SJCRH30 (cell line): ENCODE data around the gene C4orf54. TPM values are rescaled to one million over a fixed set of nuclear protein-coding genes. Genes with fewer than 3 reads are reported as not detected.
A peak's percentile ranks its signal among the peaks of the same experiment; 100 is the strongest.

Source experiments
- DNase-seq, 2 experiments: peaks; one replicate each; pipeline ENCODE4 v3.0.0-alpha.2; 2015 to 2020
- H3K27ac ChIP-seq: fragments of 250-450 bp; sonication (Bioruptor Pico); 2 replicates; pipeline ENCODE4 v1.5.1; 2020; ENCODE audit warnings: mild to moderate bottlenecking, moderate library complexity
- H3K27me3 ChIP-seq: fragments of 250-450 bp; sonication (Bioruptor Pico); 2 replicates; pipeline ENCODE4 v1.5.1; 2020; ENCODE audit warnings: mild to moderate bottlenecking, moderate library complexity
- H3K36me3 ChIP-seq: fragments of 250-450 bp; sonication (Bioruptor Pico); 2 replicates; pipeline ENCODE4 v1.5.1; 2020; ENCODE audit warnings: mild to moderate bottlenecking, moderate library complexity
- H3K4me1 ChIP-seq: fragments of 250-450 bp; sonication (Bioruptor Pico); 2 replicates; pipeline ENCODE4 v1.5.1; 2020; ENCODE audit warnings: mild to moderate bottlenecking, moderate library complexity
- H3K4me3 ChIP-seq: fragments of 250-450 bp; sonication (Bioruptor Pico); 2 replicates; pipeline ENCODE4 v1.5.1; 2020; ENCODE audit warnings: mild to moderate bottlenecking, moderate library complexity
- H3K9me3 ChIP-seq: fragments of 250-450 bp; sonication (Bioruptor Pico); replicated peaks from 2 replicates; pipeline ENCODE4 v1.5.1; 2020; ENCODE audit warnings: mild to moderate bottlenecking, moderate library complexity
- total RNA-seq: library from RNA; depleted of rRNA; stranded (reverse); fragments of >200 nt; shearing (Covaris generic); gene quantifications from 2 replicates; pipeline ENCODE4 v1.2.3, GENCODE V29; 2014; rRNA removed

C4orf54 gene
- 8.8 and 10.1 TPM in 2 replicates for total RNA-seq

DNA sequence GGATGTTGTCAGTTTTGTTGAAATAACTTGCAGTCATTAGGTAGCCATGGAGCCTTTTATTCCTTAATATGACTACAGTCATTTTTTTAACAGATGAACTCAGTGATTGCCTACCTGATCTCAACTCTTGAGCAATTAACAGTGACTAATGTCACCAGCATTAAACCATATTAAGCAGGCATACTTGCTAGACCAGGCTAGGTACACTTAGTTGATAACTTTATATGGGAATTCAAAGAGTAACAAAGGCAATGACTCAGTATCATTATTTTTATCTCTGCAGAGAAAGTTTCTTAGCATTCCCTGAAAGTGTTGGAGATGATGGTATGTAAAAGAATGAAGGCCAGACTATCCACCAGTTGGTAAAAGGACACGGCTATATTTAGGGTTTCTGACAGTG lies at the start of gene C4orf54:
TSS of gene C4orf54 (minus strand) at position 31 of the 400 bp plus-strand sequence. CDS start 3,180 bp downstream, outside the sequence.
- no peak within 1 kb of the TSS for H3K4me3 ChIP-seq
- no peak within 1 kb of the TSS for H3K27ac ChIP-seq
- peaks cover 26% of the 10 kb centered on the region for H3K4me1 ChIP-seq
- no peaks in the 10 kb centered on the region; the same call in 1 of the 2 replicates for H3K9me3 ChIP-seq
- no peak for DNase-seq
- no peaks in the 10 kb centered on the region for H3K36me3 ChIP-seq
- no peaks in the 10 kb centered on the region for H3K27me3 ChIP-seq

DNA sequence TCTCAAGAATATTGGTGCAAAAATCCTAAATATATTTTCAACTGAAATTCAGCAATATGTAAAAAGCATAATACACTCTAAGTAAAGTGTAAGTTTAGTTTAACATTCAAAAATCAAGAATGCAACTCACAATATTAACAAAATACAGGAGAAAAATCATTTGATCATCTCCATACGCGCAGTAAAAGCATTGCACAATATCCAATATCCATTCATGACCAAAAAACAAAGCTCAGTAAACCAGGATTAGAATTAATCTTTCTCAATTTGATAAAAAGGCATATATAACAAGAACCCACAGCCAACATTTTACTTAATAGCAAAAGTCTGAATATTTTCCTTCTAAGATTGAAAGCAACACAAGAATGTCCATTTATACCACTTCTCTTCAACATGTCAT lies 48.3 kb upstream of the C4orf54 start:
- Histone ChIP-seq H3K4me3 (no peak overlapping the region), H3K9me3 (no peaks in the 10 kb centered on the region), H3K27me3 (no peaks in the 10 kb centered on the region), H3K27ac (no peak overlapping the region), H3K36me3 (no peaks in the 10 kb centered on the region), H3K4me1 (no peaks in the 10 kb centered on the region)
- no peak for DNase-seq

DNA sequence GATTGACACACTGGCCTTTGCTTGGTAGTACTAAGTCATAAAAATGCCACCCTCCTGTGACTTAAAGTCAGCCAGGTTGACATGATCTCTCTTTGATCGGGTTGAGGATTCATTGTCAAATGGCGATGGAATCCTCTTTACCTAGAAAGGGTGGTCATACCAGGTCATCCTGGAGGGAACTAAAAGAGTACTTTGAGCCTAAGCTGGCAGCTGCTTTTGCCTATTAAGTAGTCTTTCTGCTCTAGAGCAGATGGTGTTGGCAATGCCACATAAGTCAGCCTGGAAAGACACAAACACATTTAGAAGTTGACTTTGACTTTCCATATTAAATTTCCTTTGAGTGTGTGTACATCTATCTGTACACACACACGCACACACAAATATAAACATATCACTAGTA lies 39.2 kb upstream of the C4orf54 start:
- Histone ChIP-seq H3K27me3 (no peaks in the 10 kb centered on the region), H3K9me3 (no peaks in the 10 kb centered on the region), H3K4me3 (no peak overlapping the region), H3K4me1 (no peaks in the 10 kb centered on the region), H3K27ac (no peak overlapping the region), H3K36me3 (no peaks in the 10 kb centered on the region)
- DNase-seq = no peak

DNA sequence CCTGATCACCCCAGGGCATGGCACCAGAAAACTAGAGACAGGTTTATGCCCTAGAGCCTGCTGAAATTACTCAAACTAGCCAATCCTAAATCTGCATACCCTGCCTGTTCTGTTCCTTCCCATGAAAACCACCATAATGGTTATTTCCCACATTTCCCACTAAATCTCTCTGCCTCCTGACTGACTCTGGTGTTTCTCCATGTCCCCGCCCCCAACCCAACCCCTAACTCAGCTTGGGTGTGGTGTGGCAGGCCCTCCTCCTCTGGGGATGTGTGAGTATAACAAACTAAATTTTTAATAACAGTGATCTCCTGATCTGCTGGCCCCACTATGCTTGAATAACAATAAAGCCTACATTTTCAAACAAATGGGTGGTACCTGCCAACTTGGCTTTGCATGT lies 35.5 kb upstream of the C4orf54 start:
- no peak for DNase-seq
- Histone ChIP-seq H3K27ac (no peak overlapping the region), H3K9me3 (0 out of 2 replicates have a peak, but pooled peaks cover 2% of the 10 kb centered on the region), H3K4me3 (no peak overlapping the region), H3K4me1 (no peaks in the 10 kb centered on the region), H3K27me3 (no peaks in the 10 kb centered on the region), H3K36me3 (no peaks in the 10 kb centered on the region)

DNA sequence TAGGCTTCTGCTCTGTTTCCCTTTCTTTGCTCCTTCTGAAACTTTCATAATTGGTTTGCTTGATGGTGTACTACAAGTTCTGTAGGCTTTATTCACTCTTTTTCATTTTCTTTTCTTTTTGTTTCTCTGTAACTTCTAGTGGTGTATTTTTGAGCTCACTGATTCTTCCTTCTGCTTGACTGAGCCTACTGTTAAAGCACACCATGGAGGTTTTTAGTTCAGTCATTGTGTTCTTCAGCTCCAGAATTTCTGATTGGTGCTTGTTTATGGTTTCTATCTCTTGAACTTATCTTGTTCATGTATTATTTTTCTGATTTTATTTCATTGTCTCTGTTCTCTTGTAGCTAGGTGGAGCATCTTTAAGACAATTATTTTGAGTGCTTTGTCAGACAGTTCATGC lies 33.4 kb upstream of the C4orf54 start:
- H3K4me3 ChIP-seq = no peak overlapping the region
- H3K9me3 ChIP-seq = 0 out of 2 replicates have a peak, but pooled peaks cover 2% of the 10 kb centered on the region
- H3K27ac ChIP-seq = no peak overlapping the region
- no peak for DNase-seq
- no peaks in the 10 kb centered on the region for H3K36me3 ChIP-seq
- no peaks in the 10 kb centered on the region for H3K27me3 ChIP-seq
- H3K4me1 ChIP-seq = peaks cover 10% of the 10 kb centered on the region; the same call in 1 of the 2 replicates

DNA sequence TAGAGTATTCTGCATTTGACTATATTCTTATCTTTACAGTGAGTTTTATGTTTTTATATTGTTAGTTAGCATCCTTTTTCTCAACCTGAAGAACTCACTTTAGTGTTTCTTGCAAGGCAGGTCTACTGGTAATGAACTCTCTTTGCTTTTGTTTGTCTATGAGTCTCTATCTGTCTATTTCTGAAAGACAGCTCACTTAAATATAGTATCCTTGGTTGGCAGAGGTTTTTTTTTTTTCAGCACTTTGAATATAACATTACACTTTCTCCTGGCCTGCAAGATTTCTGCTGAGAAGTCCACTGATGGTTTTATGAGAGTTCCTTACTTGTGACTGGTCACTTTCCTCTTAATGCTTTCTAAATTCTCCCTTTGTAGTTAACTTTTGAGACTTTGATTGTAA lies 32.8 kb upstream of the C4orf54 start:
- peaks cover 10% of the 10 kb centered on the region; the same call in 1 of the 2 replicates for H3K4me1 ChIP-seq
- 0 out of 2 replicates have a peak, but pooled peaks cover 2% of the 10 kb centered on the region for H3K9me3 ChIP-seq
- no peak overlapping the region for H3K27ac ChIP-seq
- DNase-seq = no peak
- H3K4me3 ChIP-seq = no peak overlapping the region
- H3K27me3 ChIP-seq = no peaks in the 10 kb centered on the region
- no peaks in the 10 kb centered on the region for H3K36me3 ChIP-seq

DNA sequence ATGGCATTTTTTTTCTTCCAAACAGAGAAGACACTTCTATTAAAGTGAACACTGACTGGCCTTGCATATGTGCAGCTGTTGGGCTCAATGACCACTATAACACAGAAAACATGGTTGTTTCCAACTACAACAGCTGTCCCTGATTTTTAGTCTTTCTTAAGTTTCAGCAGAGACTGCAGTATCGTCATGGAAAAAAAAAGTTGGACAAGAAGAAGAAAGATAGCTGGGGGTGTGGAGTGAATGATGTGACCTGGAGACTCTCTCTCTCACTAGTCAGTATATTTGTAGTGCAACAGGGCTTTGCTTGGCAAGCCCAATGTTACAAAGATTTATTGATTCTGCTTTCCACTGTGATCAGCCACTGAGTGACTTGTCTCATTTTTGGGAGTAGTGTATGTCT lies 29.5 kb upstream of the C4orf54 start:
- Histone ChIP-seq H3K4me3 (no peak overlapping the region), H3K9me3 (0 out of 2 replicates have a peak, but pooled peaks cover 2% of the 10 kb centered on the region), H3K36me3 (no peaks in the 10 kb centered on the region), H3K4me1 (peaks cover 10% of the 10 kb centered on the region; the same call in 1 of the 2 replicates), H3K27me3 (no peaks in the 10 kb centered on the region), H3K27ac (0 out of 2 replicates have a peak overlapping the region, but pooled peaks have one; percentile 7)
- DNase-seq = peak; percentile 31 to 73

DNA sequence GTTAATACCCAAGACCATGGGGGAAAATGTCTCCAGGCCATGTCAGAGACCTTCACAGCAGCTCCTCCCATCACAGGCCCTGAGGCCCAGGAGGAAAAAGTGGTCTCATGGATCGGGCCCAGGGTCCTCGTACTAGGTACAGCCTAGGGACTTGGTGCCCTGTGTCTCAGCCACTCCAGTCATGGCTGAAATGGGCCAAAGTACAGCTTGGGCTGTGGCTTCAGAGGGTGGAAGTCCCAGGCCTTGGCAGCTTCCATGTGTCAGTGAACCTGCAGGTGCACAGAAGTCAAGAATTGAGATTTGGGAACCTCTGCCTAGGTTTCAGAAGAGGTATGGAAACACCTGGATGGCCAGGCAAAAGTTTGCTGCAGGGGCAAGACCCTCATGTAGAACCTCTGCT lies 27.6 kb upstream of the C4orf54 start:
- 0 out of 2 replicates have a peak, but pooled peaks cover 2% of the 10 kb centered on the region for H3K9me3 ChIP-seq
- H3K4me1 ChIP-seq = peaks cover 10% of the 10 kb centered on the region
- no peaks in the 10 kb centered on the region for H3K27me3 ChIP-seq

DNA sequence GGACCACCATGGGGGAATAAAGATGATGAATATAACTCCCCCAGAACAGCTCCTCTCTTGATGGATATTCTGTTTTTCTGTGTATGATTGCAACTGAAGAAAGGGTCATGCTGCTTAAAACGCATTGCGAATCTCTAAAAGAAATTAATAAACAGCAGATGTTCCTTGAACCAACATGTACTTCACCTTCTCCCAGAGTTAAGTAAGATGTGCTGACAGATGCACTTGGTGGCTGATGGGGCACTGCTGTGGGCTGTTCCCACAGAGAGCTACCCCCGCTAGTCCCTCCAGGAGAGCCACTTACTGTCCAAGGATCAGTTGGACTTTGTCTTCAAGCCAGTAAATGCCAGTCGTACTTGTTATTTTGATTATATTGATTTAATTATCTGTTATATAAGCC lies 26.3 kb upstream of the C4orf54 start:
- H3K36me3 ChIP-seq = no peaks in the 10 kb centered on the region
- H3K4me1 ChIP-seq = peaks cover 20% of the 10 kb centered on the region
- no peak overlapping the region for H3K27ac ChIP-seq
- DNase-seq = no peak
- H3K4me3 ChIP-seq = no peak overlapping the region
- H3K27me3 ChIP-seq = no peaks in the 10 kb centered on the region
- no peaks in the 10 kb centered on the region for H3K9me3 ChIP-seq

More for the DNA sequence above, 27.6 kb upstream of the C4orf54 start:
- Histone ChIP-seq H3K27ac (no peak overlapping the region), H3K4me3 (no peak overlapping the region), H3K36me3 (no peaks in the 10 kb centered on the region)
- DNase-seq = no peak

DNA sequence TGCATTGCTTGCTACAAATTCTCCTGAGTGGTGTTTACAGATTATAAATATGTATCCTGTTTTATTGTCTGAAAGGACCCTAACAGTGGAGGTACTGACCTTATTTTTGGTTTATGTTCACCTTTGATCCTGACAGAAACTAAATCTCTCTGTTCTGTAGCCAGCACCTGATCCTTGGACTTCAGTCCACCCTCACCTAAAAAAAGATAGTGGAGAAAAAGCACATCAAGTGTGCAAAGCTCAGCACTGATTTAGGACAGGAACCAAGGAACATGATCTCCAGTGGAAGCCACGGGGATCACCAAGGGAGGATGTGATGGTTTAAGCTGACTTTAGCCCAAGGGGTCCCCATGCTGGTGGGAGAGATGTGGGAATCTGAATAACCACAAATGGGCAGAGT lies 22.3 kb upstream of the C4orf54 start:
- H3K27ac ChIP-seq = no peak overlapping the region
- peak in 1 of 2 experiments; percentile 57 for DNase-seq
- H3K9me3 ChIP-seq = no peaks in the 10 kb centered on the region
- no peaks in the 10 kb centered on the region for H3K27me3 ChIP-seq
- no peak overlapping the region for H3K4me3 ChIP-seq
- peaks cover 10% of the 10 kb centered on the region for H3K4me1 ChIP-seq
- no peaks in the 10 kb centered on the region for H3K36me3 ChIP-seq

DNA sequence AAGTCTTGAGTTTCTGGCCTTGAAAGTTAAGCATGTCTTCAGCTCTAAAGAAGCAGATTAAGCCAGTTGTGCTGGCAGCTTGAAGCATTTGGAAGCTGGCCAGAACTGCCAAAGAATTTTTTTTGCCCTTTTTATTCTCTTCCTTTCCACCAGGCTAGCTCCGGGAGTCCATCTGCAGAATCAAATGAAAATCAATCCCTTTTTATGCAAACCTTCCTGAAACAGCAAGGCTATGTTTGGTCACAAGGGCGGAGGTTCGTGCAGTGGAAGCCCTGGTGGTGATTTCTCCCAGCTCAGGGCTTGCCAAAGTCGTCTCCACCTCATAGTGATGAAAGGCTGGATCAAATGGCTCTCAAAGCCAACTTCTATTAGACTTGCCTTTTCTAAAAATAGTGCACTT lies 21.6 kb upstream of the C4orf54 start:
- peaks cover 10% of the 10 kb centered on the region for H3K4me1 ChIP-seq
- no peaks in the 10 kb centered on the region for H3K27me3 ChIP-seq
- no peaks in the 10 kb centered on the region for H3K9me3 ChIP-seq
- peak; percentile 9 to 61 for DNase-seq
- H3K4me3 ChIP-seq = no peak overlapping the region
- no peaks in the 10 kb centered on the region for H3K36me3 ChIP-seq
- no peak overlapping the region for H3K27ac ChIP-seq

DNA sequence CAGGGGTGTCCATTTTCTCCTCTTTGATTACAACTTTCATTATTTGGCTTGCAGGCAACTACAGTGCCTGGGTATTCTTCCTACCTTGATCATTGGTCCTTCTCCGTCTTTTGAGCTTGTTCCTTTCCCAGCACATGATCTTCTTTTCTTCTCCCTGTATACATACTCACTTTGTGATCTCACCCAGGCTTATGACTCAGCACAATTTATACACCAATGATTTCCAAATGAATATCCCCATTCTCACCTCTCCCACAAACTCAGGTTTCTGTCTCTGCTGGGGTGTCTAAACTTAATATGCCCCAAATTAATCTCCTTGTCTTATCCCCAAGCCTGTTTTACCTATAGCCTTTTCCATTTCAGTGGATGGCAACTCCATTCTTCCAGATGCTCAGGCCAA lies 19.5 kb upstream of the C4orf54 start:
- Histone ChIP-seq H3K4me3 (no peak overlapping the region), H3K4me1 (peaks cover 10% of the 10 kb centered on the region), H3K9me3 (no peaks in the 10 kb centered on the region), H3K27me3 (no peaks in the 10 kb centered on the region), H3K36me3 (no peaks in the 10 kb centered on the region), H3K27ac (no peak overlapping the region)
- DNase-seq = no peak

DNA sequence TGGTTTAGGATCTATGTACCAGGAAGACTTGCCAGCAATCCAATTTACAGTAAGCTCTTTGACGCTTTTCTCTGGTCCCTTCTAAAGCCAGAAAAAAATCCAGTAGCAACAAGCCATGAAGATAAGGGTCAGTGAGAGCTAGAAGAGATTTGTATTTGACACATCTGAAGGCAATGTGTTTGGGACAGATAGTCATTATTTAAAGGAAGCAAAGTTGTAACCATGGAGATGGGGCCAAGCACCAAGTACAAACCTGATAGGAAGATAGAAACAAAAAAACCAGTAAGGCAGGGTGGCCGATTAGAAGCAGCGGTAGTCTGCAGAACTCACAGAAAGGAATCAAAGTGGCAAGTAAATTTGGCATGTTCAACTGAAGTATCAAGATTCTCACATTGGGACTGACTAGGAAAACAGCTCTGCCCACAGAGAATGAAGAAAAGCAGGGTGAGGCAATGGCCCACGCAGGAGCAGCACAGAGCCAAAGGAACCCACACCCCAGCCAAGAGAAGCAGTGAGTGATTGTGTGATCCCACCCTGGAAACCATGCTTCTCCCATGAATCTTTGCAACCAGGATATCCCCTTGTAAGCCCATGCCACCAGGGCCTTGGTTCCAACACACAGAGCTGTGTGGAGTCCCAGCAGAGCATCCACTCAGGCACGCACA lies 12.9 kb upstream of the C4orf54 start:
- Histone ChIP-seq H3K4me3 (no peak overlapping the region), H3K4me1 (no peaks in the 10 kb centered on the region), H3K27ac (no peak overlapping the region), H3K27me3 (no peaks in the 10 kb centered on the region), H3K9me3 (no peaks in the 10 kb centered on the region), H3K36me3 (no peaks in the 10 kb centered on the region)
- DNase-seq = no peak

DNA sequence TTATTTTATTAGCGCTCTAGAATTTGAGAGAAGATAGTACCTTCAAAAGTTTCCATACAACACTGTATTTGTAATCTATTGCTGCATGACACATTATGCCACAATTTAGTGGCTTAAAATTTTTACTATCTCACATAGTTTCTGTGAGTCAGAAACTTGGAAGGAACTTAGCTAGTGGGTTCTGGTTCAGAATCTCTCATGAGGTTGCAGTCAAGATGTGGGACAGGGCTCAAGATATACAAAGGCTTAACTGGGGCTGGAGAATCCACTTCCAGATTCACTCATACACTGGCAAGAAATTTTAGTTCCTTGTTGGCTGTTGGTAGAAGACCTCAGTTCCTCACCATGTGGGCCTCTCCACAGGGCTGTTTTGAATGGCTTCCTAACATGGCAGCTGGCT lies 11.5 kb upstream of the C4orf54 start:
- DNase-seq = no peak
- Histone ChIP-seq H3K9me3 (no peaks in the 10 kb centered on the region), H3K4me3 (no peak overlapping the region), H3K27ac (no peak overlapping the region), H3K36me3 (no peaks in the 10 kb centered on the region), H3K4me1 (no peaks in the 10 kb centered on the region), H3K27me3 (no peaks in the 10 kb centered on the region)

DNA sequence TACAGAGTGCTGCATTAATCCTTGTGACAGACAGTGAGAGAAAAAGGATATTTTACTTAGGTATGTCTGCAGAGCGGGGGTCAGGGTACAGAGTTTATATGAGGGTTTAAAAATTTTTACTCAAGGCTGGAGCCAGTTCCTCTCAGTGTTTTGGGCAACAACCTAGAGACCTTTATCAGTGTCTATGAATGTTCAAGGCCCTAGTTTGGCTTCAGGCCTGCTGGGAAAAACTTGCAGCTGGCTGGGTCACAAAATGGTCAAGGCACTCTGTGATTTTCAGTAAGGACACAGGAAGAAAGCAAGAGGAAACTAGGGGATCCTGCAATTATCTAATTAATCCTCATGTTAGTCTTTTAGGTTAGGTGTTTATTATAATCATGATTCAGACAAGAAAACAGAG lies 10.8 kb upstream of the C4orf54 start:
- no peaks in the 10 kb centered on the region for H3K4me1 ChIP-seq
- H3K27ac ChIP-seq = no peak overlapping the region
- no peaks in the 10 kb centered on the region for H3K36me3 ChIP-seq
- no peaks in the 10 kb centered on the region for H3K9me3 ChIP-seq
- no peak for DNase-seq
- no peaks in the 10 kb centered on the region for H3K27me3 ChIP-seq
- no peak overlapping the region for H3K4me3 ChIP-seq

DNA sequence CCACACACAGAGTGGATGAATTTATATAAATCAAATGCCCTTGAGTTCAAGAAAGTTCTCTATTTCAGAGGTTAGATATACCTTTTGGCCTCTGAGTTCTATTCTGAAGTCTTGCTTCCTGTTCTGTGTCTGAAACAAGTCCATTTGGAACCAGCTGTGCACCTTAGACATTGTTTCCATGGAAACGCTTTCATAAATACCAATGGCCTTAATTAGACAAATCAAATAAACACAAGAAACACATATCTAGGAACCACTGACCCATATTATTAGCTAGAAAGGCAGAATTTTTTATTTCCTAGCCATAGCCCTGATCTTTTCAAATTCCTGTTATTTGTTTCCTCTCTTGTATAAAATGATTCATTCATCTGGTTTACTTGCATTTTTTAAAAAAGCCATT lies 8.4 kb upstream of the C4orf54 start:
- Histone ChIP-seq H3K36me3 (no peaks in the 10 kb centered on the region), H3K27ac (no peak overlapping the region), H3K4me1 (no peaks in the 10 kb centered on the region), H3K27me3 (no peaks in the 10 kb centered on the region), H3K4me3 (no peak overlapping the region), H3K9me3 (no peaks in the 10 kb centered on the region)
- no peak for DNase-seq
